Caco-2 (cell line): ENCODE results near the gene ATP8B4. TPM values are rescaled to one million over a fixed set of nuclear protein-coding genes. Genes with fewer than 3 reads are reported as not detected.

Experiments used
- BruUV-seq: library from RNA; stranded (reverse); fragments of 400-500 nt; replicated peaks from 2 replicates; lab custom pipeline; 2021; lab: Mats Ljungman, UMichigan
- CTCF ChIA-PET: fragments of 300-600 bp; sonication (Branson Sonifier 250); formaldehyde crosslinking; loops from one replicate; lab custom pipeline; 2022; ENCODE audit warnings: antibody characterized with exemption; lab: Charles Lee
- POLR2A ChIA-PET: fragments of 300-600 bp; sonication (Branson Sonifier 250); formaldehyde crosslinking; loops from one replicate; lab custom pipeline; 2022; ENCODE audit warnings: antibody characterized with exemption; lab: Charles Lee
- DNase-seq, 2 experiments: peaks; one replicate each; pipeline versions ENCODE4 v3.0.0 to v3.0.0-alpha.2; 2020 to 2022
- H3K27me3 ChIP-seq: replicated peaks from 2 replicates; pipeline ENCODE4 v1.6.0; 2011; ENCODE audit warnings: low read length; ENCODE audit not compliant: control insufficient read depth, insufficient read depth
- H3K36me3 ChIP-seq: 2 replicates; pipeline ENCODE4 v1.5.1; 2011; ENCODE audit warnings: low read length; ENCODE audit not compliant: control insufficient read depth, insufficient read depth
- H3K4me1 ChIP-seq: fragments of 250-450 bp; sonication (Bioruptor Pico); 2 replicates; pipeline ENCODE4 v1.5.1; 2020; ENCODE audit warnings: mild to moderate bottlenecking
- H3K4me3 ChIP-seq: 2 replicates; pipeline ENCODE4 v1.5.1; 2011; ENCODE audit warnings: low read depth, mild to moderate bottlenecking, control low read depth, low read length
- H3K9me3 ChIP-seq: fragments of 250-450 bp; sonication (Bioruptor Pico); 2 replicates; pipeline ENCODE4 v1.5.1; 2020; ENCODE audit warnings: mild to moderate bottlenecking, moderate library complexity
- H3K27ac Mint-ChIP-seq: one replicate; pipeline ENCODE4 v1.8.0; 2022; ENCODE audit warnings: mixed read lengths; ENCODE audit not compliant: unreplicated experiment
- H3K27me3 Mint-ChIP-seq: one replicate; pipeline ENCODE4 v1.8.0; 2022; ENCODE audit warnings: mixed read lengths; ENCODE audit not compliant: insufficient read depth, unreplicated experiment
- H3K36me3 Mint-ChIP-seq: one replicate; pipeline ENCODE4 v1.8.0; 2022; ENCODE audit warnings: mild to moderate bottlenecking, mixed read lengths; ENCODE audit not compliant: insufficient read depth, unreplicated experiment
- H3K4me1 Mint-ChIP-seq: one replicate; pipeline ENCODE4 v1.8.0; 2022; ENCODE audit warnings: low read depth, mixed read lengths; ENCODE audit not compliant: unreplicated experiment
- H3K4me3 Mint-ChIP-seq: one replicate; pipeline ENCODE4 v1.8.0; 2022; ENCODE audit warnings: mild to moderate bottlenecking, moderate library complexity, mixed read lengths; ENCODE audit not compliant: unreplicated experiment
- H3K9me3 Mint-ChIP-seq: one replicate; pipeline ENCODE4 v1.8.0; 2022; ENCODE audit warnings: mixed read lengths; ENCODE audit not compliant: unreplicated experiment
- CTCF ChIP-seq, 2 experiments: fragments of 200-600 bp in 1 of 2; IDR thresholded peaks; 1 replicate in 1 of 2; 2 replicates in 1 of 2; pipeline versions ENCODE4 v1.5.1 to v1.8.0; 2011 to 2022; ENCODE audit warnings: antibody characterized with exemption in 1 of 2, control low read depth in 1 of 2, inconsistent platforms in 1 of 2, low read depth in 1 of 2, low read length in 1 of 2, mild to moderate bottlenecking in 1 of 2, moderate library complexity in 1 of 2; ENCODE audit not compliant: insufficient read depth in 1 of 2, severe bottlenecking in 1 of 2, unreplicated experiment in 1 of 2
- intact Hi-C: fragments of 100-400 bp; cut with micrococcal nuclease; formaldehyde crosslinking; loops from one replicate; pipeline ENCODE4 v1.10.0; 2022; ENCODE audit not compliant: unreplicated experiment
- total RNA-seq: library from RNA; stranded (reverse); gene quantifications from 2 replicates; pipeline ENCODE4 v1.2.3, GENCODE V29; 2022

The ATP8B4 gene
- total RNA-seq, 1 experiment from 2014 or later = 0.57 TPM

- no peak for TF ChIP-seq CTCF (IDR thresholded peaks at IDR 0.05; ENCODE audit: insufficient read depth in 1 of 2, low read depth in 1 of 2, low read length in 1 of 2, severe bottlenecking in 1 of 2, unreplicated experiment in 1 of 2)
- peak in 1 of 2 experiments; percentile 40 for DNase-seq
- no TSS peak for BruUV-seq
- no peak overlapping the region for H3K4me3 Mint-ChIP-seq
- no peaks in the 10 kb centered on the region for H3K9me3 ChIP-seq
- no peaks in the 10 kb centered on the region for H3K36me3 ChIP-seq
- H3K4me1 Mint-ChIP-seq = peaks cover 8% of the 10 kb centered on the region
- no peaks in the 10 kb centered on the region for H3K9me3 Mint-ChIP-seq
- no peaks in the 10 kb centered on the region for H3K36me3 Mint-ChIP-seq
- no peak overlapping the region for H3K27ac Mint-ChIP-seq
- POLR2A ChIA-PET = no interaction called here
- H3K27me3 ChIP-seq = no peaks in the 10 kb centered on the region
- peaks cover 13% of the 10 kb centered on the region; the same call in 1 of the 2 replicates for H3K4me1 ChIP-seq
- intact Hi-C loops = loop anchor here (10.0 kb wide), 1 partner anchor 1004 kb away; no protein-coding TSS in a partner anchor
- H3K4me3 ChIP-seq = no peak overlapping the region
- H3K27me3 Mint-ChIP-seq = no peaks in the 10 kb centered on the region
- CTCF ChIA-PET = interaction anchor here (0.5 to 2.7 kb wide), 2 partner anchors 46 to 167 kb away, joined by 4 to 20 read pairs; no protein-coding TSS in a partner anchor
Observed at GRCh38 chr15:50149090-50149489, 30.1 kb upstream of the ATP8B4 start.

GRCh38 chr15:50148362-50148963 lies 29.4 kb upstream of the ATP8B4 start:
- no peaks in the 10 kb centered on the region for H3K36me3 Mint-ChIP-seq
- CTCF ChIA-PET = interaction anchor here (0.6 to 2.7 kb wide), 6 partner anchors 32 to 1270 kb away, joined by 3 to 20 read pairs (median 4); partner anchors contain the start of genes EID1 and SLC27A2
- H3K4me1 ChIP-seq = peaks cover 13% of the 10 kb centered on the region; the same call in 1 of the 2 replicates
- H3K27me3 Mint-ChIP-seq = no peaks in the 10 kb centered on the region
- intact Hi-C loops = loop anchor here (1.0 to 10.0 kb wide), 4 partner anchors 35 to 1004 kb away; partner anchors contain the start of gene AP4E1
- no TSS peak for BruUV-seq
- POLR2A ChIA-PET = no interaction called here
- no peak overlapping the region for H3K27ac Mint-ChIP-seq
- peak; percentile 71 to 73 for DNase-seq
- H3K9me3 Mint-ChIP-seq = no peaks in the 10 kb centered on the region
- H3K27me3 ChIP-seq = no peaks in the 10 kb centered on the region
- peaks cover 8% of the 10 kb centered on the region for H3K4me1 Mint-ChIP-seq
- TF ChIP-seq CTCF (IDR thresholded peaks at IDR 0.05; ENCODE audit: insufficient read depth in 1 of 2, low read depth in 1 of 2, low read length in 1 of 2, severe bottlenecking in 1 of 2, unreplicated experiment in 1 of 2) = peak; percentile 53 to 65
- no peaks in the 10 kb centered on the region for H3K36me3 ChIP-seq
- H3K4me3 Mint-ChIP-seq = no peak overlapping the region
- H3K9me3 ChIP-seq = no peaks in the 10 kb centered on the region
- H3K4me3 ChIP-seq = no peak overlapping the region

- Mint-ChIP-seq H3K27me3 (no peaks in the 10 kb centered on the region), H3K4me3 (no peak overlapping the region), H3K4me1 (peaks cover 8% of the 10 kb centered on the region), H3K27ac (no peak overlapping the region), H3K36me3 (no peaks in the 10 kb centered on the region), H3K9me3 (no peaks in the 10 kb centered on the region)
- Histone ChIP-seq H3K36me3 (no peaks in the 10 kb centered on the region), H3K4me3 (no peak overlapping the region), H3K9me3 (no peaks in the 10 kb centered on the region), H3K27me3 (no peaks in the 10 kb centered on the region), H3K4me1 (peaks cover 13% of the 10 kb centered on the region; the same call in 1 of the 2 replicates)
- intact Hi-C loops = loop anchor here (10.0 kb wide), 1 partner anchor 1002 kb away; no protein-coding TSS in a partner anchor
- ChIA-PET POLR2A (no interaction called here), CTCF (no interaction called here)
- no TSS peak for BruUV-seq
- no peak for TF ChIP-seq CTCF (IDR thresholded peaks at IDR 0.05; ENCODE audit: insufficient read depth in 1 of 2, low read depth in 1 of 2, low read length in 1 of 2, severe bottlenecking in 1 of 2, unreplicated experiment in 1 of 2)
- no peak for DNase-seq
Observed at GRCh38 chr15:50146632-50147031, 27.6 kb upstream of the ATP8B4 start.
